Fibroblast of villous mesenchyme (primary cell): ENCODE measurements around the gene TTLL9. TPM values are rescaled to one million over a fixed set of nuclear protein-coding genes. Genes with fewer than 3 reads are reported as not detected.

Experiments used
- DNase-seq: peaks from one replicate; pipeline ENCODE4 v3.0.0-alpha.2; 2010; ENCODE audit warnings: low read depth
- H3K4me3 ChIP-seq: 2 replicates; pipeline ENCODE4 v1.5.1; 2011; ENCODE audit warnings: low read depth, mild to moderate bottlenecking, low read length
- total RNA-seq: library from RNA; depleted of rRNA; stranded (reverse); fragments of >200 nt; gene quantifications from 2 replicates; pipeline ENCODE4 v1.2.3, GENCODE V29; 2012
- TF ChIP-seq, protein P1 (sequence below): IDR thresholded peaks from 2 replicates; pipeline ENCODE4 v1.5.1; 2012; ENCODE audit warnings: low read depth, mild to moderate bottlenecking, low read length; ENCODE audit not compliant: insufficient read depth

TTLL9 gene
- total RNA-seq, 1 donor, result not detected

DNA sequence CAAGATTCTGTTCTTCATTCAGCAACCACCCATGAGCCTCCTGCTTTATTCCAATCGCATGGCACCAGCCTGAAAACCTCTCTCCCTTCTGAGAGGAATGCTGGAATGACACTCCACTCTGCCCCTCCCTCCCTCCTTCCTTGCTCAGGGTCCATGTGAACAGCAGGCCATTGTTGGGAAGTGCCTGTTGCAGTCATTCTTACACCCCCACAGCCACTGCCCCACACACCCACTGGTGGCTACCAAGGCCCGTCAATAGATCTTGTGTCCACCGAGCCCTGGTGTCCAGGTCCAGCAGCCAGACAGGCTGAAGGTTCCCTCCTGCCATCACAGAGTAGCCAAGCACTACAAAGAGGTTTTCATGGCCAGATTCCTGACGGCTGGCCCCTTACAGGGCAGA lies 74.9 kb downstream of the TTLL9 start:
- TF ChIP-seq, protein P1, sequence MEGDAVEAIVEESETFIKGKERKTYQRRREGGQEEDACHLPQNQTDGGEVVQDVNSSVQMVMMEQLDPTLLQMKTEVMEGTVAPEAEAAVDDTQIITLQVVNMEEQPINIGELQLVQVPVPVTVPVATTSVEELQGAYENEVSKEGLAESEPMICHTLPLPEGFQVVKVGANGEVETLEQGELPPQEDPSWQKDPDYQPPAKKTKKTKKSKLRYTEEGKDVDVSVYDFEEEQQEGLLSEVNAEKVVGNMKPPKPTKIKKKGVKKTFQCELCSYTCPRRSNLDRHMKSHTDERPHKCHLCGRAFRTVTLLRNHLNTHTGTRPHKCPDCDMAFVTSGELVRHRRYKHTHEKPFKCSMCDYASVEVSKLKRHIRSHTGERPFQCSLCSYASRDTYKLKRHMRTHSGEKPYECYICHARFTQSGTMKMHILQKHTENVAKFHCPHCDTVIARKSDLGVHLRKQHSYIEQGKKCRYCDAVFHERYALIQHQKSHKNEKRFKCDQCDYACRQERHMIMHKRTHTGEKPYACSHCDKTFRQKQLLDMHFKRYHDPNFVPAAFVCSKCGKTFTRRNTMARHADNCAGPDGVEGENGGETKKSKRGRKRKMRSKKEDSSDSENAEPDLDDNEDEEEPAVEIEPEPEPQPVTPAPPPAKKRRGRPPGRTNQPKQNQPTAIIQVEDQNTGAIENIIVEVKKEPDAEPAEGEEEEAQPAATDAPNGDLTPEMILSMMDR, result no peak
- no peak for DNase-seq
- H3K4me3 ChIP-seq, result no peak overlapping the region

GRCh38 chr20:31945785-31946184 lies 75.4 kb downstream of the TTLL9 start:
- DNase-seq, result no peak
- no peak overlapping the region for H3K4me3 ChIP-seq
- TF ChIP-seq, protein P1, result no peak

DNA sequence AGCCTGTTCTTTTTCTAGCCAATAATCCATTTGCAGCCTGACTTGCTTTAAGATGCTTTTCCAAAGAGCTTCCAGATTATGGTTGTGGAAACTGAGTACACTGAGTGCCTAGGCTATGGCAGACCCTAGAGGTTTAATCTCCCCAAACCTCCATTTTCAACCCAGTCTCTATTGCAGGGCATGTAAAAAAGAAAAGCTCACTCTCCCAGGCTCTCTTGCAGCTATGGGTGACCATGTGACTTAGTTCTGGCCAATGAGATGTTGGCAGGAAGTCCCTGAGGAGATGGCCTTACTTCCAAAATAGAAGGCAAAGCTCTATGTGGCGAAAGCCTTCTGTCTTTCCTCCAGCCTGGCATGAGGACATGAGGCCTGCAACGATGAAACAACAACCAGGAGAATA lies 77.6 kb downstream of the TTLL9 start:
- TF ChIP-seq, protein P1, result no peak
- DNase-seq, result no peak
- no peak overlapping the region for H3K4me3 ChIP-seq

DNA sequence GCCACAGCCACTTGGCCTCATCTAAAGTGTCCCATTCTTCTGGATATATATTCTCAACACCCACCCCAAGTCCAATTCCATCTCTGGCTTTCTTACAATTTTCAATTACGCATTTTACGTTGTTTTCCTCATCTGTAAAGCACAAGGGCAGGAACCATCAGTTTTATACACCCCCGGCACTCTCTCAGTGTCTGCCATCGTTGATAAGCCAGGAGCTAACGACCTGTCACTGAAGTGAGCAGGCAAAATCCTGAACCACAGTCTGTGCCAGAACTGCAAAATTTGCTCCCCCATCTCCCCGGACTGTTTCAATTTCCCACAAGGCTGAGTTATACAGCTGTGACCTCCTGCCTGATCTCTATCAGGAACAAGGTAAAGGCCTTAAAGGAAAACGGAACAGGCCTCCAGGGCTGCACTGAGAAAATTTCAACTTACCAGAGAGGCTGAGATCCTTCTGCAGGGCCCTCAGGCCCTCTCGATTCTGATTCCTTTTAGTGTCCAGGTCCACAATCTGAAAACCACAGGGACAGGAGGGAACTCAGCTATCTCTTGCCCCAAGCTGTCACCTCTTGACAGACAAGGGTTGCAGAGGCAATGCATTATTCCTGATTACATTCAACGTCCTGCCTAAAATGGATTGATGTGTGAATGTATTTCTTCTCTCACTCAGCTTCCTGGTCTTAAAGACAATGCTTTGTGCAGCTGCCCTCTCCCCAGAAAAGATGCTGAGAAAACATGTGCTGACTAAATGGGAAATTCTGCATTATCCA lies 79.6 kb downstream of the TTLL9 start:
- TF ChIP-seq, protein P1, result no peak
- no peak overlapping the region for H3K4me3 ChIP-seq

GRCh38 chr20:31951203-31951529 lies 80.7 kb downstream of the TTLL9 start:
- no peak for DNase-seq
- TF ChIP-seq, protein P1, result no peak
- peak overlapping the region; percentile 96 for H3K4me3 ChIP-seq

More for the DNA sequence above, 79.6 kb downstream of the TTLL9 start:
- no peak for DNase-seq

DNA sequence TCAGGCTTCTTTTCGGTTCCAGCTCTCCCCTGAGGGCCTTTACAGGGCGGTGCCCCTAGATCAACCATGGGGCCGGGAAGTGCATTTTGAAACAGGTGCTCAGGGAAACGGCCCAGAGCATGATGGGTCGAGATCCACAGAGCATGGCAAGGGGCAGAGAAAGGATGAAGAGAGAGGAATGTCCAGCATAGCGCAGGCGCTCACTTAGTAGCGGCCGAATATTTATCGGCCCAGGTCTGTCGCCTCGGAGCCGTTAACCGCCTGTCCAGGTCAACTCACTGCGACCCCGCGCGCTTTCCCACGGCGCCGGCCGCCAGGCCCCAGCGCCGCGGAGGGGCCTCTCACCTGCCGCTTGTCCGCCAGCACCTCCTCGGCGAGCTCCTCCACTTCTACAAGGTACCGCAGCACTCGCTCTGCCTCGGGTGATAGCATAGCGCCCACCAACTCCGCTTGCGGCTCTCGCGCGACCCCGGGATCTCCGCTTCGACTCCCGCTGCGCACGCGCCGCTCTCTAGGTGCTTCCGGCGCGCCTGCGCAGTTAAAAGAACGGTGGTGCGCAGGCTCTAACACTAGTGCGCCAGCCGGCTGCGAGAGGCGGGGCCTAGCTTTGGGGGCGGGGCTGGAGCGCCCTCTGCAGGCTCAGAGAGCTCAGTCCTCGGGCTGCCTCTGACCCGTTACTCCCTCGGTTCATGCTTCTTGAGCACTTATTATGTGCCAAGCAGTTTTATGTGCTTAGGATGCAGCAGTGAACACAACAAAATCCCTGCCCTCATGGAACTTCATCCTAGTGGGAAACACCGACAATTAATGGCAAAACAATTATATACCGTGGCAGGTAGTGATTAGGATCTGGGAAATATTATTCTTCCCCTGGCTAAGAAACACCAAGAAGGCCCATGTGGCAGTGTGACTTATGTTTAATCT lies 81.4 kb downstream of the TTLL9 start, which contains the start of gene PDRG1:
Gene PDRG1 (minus strand): TSS at position 517 of the 924 bp plus-strand sequence. CDS start 85 bp downstream, at position 432.
- DNase-seq, result peak; percentile 96
- H3K4me3 ChIP-seq, result peak within 1 kb of the TSS; percentile 96
- TF ChIP-seq, protein P1, result peak; percentile 89
